SK-N-SH treated with all-trans-retinoic acid at 6 μM for 48 hours (cell line): ENCODE results near the gene SMOC1.

Source experiments
- CSDC2 ChIP-seq: fragments of 250-450 bp; sonication (Bioruptor Pico); IDR thresholded peaks from 2 replicates; pipeline ENCODE4 v1.5.0; 2020; ENCODE audit warnings: mild to moderate bottlenecking, moderate library complexity
- GLIS3 ChIP-seq: fragments of 250-450 bp; sonication (Bioruptor Pico); IDR thresholded peaks from 2 replicates; pipeline ENCODE4 v1.5.0; 2020; ENCODE audit warnings: mild to moderate bottlenecking, moderate library complexity
- ZNF70 ChIP-seq: fragments of 450-650 bp; formaldehyde crosslinking; IDR thresholded peaks from 2 replicates; pipeline ENCODE4 v1.5.0; 2020; ENCODE audit warnings: mild to moderate bottlenecking, moderate library complexity
- TF ChIP-seq, protein P1 (sequence below): fragments of 250-450 bp; sonication (Bioruptor Pico); IDR thresholded peaks from 2 replicates; pipeline ENCODE4 v1.8.0; 2020; ENCODE audit warnings: mild to moderate bottlenecking, moderate library complexity, borderline replicate concordance

GRCh38 chr14:69845050-69845581, 34.1 kb upstream of the SMOC1 start:
- TF ChIP-seq, protein P1, sequence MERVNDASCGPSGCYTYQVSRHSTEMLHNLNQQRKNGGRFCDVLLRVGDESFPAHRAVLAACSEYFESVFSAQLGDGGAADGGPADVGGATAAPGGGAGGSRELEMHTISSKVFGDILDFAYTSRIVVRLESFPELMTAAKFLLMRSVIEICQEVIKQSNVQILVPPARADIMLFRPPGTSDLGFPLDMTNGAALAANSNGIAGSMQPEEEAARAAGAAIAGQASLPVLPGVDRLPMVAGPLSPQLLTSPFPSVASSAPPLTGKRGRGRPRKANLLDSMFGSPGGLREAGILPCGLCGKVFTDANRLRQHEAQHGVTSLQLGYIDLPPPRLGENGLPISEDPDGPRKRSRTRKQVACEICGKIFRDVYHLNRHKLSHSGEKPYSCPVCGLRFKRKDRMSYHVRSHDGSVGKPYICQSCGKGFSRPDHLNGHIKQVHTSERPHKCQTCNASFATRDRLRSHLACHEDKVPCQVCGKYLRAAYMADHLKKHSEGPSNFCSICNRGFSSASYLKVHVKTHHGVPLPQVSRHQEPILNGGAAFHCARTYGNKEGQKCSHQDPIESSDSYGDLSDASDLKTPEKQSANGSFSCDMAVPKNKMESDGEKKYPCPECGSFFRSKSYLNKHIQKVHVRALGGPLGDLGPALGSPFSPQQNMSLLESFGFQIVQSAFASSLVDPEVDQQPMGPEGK (CRISPR knock-in tag) = no peak
- TF ChIP-seq ZNF70 (CRISPR knock-in tag) (no peak), GLIS3 (CRISPR knock-in tag) (no peak), CSDC2 (no peak)
